NOMO-1 treated with DMSO at 0.1 percent for 48 hours (cell line): ENCODE measurements around the gene PSMA3.
"Not testable (repeated sequence)": the region's sequence is repeated elsewhere in the genome, so short reads cannot be mapped to it uniquely, and the experiment has no call there.

Source experiments
- DNase-seq: peaks from one replicate; lab custom pipeline; 2025; ENCODE audit not compliant: unreplicated experiment; lab: John Stamatoyannopoulos, UW

Gene PSMA3

DNA sequence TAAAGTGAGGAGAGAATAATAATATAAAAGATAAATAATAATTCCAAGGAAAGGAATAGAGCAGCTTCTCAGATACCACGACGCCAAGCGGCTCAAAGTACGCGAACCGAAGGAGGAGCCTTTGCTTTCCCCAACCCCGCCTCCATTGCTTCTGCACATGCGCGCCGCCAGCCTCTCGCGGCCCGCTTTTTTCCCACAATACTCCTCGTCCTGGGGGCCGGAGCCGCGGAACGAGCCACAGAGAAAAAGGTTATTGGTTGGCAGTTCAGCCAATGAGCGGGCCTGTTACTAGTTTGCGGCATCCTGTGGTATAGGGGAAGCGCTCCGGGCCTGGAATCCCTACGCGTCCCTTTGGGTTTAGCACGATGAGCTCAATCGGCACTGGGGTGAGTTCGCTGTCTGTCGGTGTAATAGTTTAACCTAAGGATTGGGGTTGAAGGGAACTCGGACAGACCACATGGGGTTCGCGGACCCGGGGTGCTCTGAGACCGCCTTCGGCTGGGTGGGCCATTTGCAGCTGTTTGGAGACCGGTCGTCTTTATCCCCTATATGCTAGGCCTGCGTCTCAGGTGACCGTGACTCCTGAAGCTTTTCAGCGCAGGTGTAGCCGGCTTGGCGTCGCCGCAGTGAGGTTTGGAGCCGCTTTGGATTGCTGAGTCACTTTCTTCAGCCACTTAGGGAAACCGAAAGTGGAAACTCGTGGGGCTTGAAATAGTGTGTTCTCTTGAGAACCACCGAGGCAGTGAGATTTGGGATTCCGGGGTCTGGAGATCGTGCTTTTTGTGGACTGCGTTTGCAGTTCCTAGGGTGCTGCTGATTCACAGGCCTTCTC, at the start of gene PSMA3:
Gene PSMA3 (plus strand): TSS at position 288 of the 832 bp plus-strand sequence. CDS start 78 bp downstream, at position 366.
- DNase-seq = peak; percentile 98

DNA sequence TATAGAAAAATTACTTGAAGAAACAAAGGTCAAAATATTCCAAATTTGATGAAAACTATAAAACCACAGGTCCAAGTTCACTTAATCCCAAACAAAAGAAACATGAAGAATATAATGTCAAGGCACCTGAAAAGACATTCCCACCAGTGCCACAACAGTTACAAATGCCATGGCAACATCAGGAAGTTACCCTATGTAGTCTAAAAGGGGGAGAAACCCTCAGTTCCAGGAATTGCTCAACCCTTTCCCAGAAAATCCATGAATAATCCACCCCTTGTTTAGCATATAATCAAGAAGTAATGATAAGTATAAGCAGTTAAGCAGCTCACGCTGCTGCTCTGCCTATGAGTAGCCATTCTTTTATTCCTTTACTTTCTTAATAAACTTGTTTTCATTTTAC, 48.4 kb upstream of the PSMA3 start:
- DNase-seq = no peak

DNA sequence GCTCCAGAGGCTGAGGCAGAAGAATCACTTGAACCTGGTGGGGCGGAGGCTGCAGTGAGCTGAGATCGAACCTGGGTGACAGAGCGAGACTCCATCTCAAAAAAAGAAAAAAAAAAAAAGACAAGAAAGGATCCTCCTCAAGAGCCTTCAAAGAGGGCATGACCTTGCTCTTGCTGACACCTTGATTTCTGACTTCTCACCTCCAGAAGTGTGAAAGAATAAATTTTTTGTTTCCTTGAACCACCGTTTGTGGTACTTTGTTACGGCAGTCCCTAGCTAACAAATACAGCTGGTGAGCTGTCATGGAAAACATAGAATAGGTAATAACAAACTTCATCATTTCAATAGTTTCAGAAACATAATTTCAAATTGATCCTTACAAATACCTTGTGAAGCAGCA, 46.6 kb upstream of the PSMA3 start:
- DNase-seq = no peak

DNA sequence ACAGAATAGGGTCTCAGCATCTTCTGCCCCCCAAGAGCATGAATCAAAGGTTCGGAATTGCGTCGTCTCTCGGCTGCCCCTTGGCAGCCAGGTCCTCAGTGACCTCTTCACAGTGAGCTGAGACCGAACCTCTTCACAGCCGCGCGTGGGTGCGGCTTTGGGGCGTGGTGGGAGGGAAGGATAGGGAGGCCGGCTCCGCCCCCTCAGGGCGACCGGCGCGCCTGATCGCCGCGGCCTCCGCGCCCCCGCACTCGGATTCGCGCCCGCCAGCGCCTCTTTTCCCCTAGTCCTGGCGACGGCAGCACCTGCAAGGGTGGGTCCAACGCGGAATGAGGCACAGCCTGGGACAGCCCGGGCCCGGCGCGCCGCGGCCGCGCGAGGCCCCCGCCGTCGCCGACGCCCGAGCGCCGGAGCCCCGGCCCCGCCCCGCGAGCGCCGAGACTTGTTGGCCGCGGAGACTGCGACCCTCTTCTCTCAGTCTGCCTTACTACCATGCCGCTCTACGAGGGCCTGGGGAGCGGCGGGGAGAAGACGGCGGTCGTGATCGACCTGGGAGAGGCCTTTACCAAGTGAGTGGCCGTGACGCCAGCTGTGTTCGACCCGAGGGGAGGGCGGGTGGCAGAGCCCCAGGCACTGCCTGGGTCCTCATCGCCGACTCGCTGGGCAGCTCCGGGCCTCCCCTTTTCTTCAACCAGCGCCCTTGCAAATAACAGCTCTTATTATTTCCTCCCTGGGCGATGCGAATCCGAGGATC, 44.7 kb upstream of the PSMA3 start, which contains the start of gene ACTR10:
Gene ACTR10 (plus strand): TSS at position 424 of the 754 bp plus-strand sequence. CDS start 69 bp downstream, at position 493.
- DNase-seq = peak; percentile 67

DNA sequence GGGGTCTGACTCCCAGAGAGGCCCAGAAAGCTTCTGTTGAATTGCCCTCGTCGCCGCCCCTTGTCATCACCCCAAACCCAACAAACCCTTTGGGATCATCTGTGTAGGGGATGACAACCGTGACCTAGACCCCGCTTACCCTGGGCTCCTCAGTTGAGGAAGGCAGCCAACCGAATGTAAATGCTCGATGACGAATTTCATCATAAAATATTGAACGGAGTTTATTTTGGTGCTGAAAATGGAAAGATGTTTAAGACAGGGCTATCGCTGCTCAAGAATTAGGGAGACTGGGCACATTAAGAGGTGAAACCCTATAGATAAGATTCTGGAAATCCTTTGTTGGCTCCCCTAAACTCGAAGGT, 44.2 kb upstream of the PSMA3 start:
- no peak for DNase-seq

DNA sequence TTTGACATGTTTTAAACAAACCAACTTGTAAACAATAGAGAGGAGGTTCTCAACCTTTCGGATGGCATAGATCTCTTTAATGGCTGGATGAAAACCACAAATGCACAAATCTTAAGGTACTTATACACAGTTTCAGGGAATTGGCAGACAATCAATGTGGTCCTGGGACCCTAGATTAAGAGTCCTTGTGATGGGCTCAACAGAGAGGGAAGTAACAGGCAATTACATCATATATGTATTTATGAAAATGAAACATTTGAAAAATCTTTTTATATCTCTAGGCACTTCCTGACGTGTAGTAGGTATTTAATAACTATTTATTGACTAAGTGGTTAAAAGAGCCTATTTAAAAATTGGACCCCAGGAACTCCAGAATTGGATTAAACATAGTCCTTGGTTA, 43.8 kb upstream of the PSMA3 start:
- peak; percentile 43 for DNase-seq

DNA sequence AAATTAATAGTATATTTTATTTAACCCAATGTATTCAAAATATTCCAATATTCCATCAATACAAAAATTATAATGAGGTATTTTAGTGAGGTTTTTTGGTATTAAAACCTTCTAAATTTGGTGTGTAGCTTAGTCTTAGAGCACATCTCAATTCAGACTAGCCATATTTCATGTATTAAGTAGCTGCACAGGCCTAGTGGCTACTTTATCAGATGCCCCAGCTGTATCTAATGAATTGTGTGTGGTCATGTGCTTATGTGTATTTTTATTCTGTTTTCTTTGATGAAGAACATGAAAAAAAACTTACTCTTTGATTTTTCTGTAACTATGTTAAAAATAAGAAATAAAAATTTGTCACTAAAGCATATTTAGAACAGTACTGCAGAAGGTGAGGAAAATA, 31.5 kb upstream of the PSMA3 start:
- DNase-seq = no peak

DNA sequence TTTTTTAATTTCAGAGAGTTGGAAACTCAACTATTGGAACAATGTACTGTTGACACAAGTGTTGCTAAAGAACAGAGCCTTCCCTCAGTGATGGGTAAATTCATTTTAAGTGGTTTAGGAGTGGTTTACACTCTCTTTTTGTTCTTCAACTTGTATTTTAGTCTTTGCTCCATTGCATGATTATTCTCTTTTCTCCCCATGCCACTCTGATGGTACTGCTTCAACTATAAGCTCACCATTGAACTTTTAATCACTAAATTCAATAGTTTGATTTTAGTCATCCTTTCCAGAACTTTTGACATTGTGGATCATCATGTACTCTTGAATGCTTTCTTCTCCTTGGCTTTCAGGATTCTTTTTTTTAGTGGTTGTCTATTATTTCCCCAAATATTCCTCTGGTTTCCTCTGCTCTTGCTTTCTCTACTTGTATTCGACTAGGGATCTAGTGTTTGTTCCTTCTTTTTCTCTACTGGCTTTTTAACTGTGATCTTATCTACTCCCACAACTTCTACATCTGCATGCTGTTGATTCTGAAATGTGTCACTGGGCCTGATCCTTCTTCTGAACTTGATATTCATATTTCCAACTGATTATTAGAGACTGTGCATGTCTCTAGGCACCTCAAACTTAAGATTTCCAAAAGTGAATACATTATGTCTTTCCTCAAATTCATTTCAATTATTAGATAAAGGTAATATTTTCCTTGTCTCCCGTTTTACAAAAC, 29.3 kb upstream of the PSMA3 start:
- DNase-seq = no peak

DNA sequence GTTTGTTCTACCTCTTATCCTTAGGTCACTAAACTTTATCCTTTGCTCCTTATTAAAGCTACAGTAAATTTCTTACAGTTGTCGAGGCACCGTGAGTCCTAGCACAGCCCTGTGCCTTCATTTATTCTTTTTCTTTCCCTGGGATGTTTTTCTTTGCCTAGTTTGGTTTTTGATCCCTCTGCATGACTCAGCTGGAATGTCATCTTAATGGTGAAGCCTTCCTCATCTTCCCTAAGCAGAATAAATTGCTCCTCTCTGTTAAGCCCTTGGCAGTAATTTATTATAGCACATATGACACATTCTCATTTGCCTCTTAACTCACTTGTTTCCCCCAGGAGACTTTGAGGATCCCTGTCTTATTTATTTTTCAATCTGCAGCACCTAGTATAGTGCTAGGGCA, 28.1 kb upstream of the PSMA3 start:
- no peak for DNase-seq

DNA sequence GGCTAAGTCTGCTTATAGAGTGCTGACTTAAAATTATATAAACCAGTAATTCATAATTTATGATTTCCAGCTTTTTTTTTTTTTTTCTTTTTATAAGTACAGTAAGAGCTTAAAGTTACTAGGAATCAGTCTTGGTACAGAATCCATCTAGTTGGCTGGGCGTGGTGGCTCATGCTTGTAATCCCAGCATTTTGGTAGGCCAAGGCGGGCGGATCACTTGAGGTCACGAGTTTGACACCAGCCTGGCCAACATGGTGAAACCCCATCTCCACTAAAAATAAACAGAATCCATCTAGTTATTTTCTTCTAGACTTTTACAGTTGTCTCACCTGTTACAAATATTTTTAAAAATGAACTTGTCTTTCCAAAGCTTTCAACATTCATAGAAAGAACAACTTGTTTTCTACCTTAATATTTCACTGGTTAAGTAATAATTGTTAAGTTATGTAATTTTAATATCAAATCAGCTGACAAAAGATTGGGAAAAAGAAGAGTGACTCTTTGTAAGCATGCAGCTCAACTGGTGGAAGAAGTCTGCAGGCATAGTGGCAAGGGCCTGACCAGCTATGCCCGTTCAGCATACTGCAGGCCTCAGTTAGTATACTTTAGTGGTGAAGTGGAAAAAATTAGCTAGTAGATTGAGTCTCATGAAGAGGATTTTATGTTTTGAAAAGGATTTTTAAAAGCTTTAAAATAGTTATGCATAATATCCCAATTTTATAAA, 17.4 kb upstream of the PSMA3 start:
- DNase-seq = no peak

DNA sequence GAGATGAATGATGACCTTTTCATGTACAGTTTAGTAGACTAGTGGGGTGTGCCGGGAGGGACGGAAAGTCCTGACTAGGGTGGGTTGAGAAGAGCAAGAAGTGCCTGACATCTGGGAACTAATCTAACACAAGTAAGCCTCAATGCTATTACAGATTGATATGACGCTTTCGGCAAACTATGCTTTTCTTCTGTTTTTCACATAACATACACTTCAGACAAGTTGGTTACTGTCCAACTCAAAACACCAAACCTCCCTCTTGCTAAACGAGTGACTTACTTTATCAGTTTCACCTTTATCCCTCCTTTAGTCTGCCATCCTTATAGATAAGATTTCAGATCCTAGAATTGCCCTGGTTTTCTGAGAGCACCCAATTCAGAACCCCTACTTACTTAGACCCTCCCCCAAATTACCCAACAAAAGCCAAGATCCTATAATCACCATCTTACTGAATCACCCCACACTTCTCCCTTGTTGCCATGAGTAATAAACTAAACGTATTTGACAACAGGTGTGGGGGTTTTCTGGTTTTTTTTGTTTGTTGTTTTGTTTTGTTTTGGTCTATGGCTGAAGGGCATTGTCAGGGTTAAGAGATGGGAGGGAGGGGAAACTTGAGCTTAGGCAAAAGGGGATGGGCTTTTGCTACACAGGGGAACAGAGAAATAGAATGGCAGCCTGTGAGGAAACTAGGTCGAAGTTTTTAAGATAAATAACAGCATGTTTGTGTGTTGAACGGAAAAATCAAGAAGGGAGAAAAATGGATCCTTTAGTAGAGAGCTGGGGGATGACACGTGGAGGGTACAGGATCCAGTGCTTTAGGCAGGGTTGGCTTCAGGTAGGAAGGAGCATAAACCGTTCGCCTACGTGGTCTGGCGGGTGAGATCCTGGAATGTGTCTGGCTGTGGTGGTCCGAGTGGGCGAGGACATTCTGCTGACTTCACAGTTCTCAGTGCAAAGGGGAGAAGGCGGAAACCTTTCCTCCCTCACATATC, 6.1 kb upstream of the PSMA3 start:
- DNase-seq = no peak

DNA sequence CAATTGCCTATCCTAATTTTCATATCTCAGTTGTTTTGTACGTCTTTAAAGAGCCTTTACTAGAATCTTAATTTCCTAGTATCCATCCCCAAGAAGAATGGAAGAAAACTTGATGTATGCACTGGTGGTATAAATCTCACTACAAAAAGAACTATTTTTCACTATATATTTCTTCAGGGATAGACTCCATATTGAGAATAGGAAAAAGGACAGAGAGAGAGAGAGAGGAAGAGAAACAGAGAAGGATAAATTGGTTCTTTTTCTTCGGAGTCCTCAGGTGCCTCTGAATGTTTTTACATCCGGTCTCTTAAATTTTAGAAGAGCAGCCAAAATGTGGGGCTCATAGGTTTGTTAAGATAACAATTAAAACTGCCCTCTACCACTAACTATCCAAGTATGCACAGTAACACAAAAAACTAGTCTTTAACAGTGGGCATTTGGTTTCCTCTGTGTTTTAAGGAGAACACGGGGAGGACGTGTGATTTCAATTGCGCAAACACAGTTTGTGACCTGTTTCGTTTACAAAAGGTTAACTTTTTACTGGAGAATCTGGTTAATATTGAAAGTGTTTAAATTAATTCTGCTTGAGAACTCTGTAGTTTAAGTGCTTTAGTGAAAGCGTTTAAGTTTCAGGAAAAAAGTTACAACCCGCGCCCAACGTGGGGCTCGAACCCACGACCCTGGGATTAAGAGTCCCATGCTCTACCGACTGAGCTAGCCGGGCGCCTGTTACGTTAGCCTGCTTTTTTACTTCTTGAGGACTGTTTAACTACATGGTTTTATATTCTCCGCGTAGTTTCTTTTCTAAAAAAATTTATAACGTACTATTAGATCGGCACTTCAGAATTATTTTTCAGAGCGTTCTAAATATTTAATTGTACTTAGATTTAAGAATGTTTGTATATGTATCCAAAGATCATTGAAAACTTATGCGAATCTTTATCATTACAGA, 5.1 kb upstream of the PSMA3 start:
- DNase-seq = peak; percentile 51

DNA sequence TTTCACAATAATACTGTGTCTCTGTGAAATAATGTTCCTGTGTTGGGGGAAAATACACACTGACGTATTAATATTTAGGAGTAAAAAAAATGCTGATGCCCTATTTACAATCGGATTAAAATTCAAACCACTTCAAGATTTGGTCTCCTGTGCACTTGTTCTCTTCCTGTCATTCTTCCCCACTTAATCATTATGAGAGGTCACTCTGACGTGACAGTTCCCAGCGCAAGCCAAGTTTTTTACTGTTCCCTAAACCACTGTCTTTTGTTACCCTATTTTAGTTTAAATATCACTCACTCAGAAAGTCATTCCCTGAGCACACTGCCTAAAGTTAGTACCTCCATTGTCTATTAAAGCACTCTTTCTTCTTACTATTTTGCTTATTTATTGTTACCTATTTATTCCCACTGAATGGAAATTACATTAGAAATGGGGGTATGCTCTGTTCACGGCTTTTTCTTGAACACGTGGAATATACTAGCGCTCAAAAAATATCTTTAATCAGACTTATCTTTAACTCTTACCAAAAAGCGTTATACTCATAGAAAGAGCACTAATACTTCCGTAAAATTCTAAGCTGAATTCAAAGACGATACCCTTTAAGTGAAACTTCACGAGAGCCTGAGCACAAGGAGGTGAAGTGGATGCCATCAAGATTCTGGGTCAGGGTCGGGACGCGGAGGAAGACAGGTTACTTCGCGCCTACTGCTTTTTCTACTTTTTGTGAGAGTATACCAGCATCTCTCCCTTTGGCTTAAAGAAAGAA, 670 bp upstream of the PSMA3 start:
- DNase-seq = peak; percentile 80

DNA sequence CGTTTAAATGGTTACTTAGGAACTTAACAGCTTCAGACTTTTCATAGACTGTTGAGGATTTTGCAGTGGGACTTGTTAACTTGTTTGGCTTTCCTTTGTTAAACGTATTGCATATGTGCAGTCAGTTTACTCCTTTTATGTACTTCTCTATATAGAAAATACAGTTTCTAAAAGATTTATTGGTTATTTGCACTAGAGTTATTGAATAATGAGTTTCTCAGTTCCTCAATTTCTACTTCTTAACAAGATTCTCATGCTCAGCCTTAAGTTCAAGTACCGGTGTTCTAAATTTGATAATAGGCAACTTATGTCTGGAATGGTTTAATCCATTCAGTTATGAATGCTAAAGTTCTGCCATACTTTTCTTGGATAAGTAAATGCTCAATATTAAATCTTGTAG, 919 bp downstream of the PSMA3 start:
- peak; percentile 16 for DNase-seq

DNA sequence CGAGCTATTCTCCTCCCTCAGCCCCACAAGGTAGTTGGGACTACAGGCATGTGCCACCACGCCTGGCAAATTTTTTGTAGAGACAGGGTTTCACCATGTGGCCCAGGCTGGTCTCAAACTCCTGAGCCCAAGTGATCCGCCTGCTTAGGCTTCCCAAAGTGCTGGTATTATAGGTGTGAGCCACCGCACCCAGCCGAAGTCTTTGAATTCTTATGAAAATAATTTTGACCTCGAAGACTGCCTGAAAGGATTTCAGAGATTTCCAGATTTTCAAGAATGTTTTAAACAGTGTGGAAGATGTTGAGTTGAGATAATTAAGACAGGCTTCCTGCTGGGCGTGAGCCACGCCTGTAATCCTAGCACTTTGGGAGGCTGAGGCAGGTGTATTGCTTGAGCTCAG, 5.0 kb downstream of the PSMA3 start:
- DNase-seq = no peak

DNA sequence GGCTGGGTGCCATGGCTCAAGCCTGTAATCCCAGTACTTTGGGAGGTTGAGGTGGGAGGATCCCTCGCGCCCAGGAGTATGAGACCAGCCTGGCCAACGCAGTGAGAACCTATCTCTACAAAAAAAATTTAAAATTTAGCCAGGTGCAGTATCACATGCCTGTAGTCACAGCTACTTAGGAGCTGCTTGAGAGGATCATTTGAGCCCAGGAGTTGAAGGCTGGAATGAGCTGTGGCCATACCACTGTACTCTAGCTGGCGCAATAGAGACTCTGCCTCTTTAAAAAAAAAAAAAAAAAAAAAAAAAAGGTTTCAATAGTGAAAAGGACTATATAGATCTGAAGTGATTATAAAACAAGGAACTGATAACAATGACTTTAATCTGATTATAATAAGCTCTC, 13.5 kb downstream of the PSMA3 start:
- DNase-seq = no peak

DNA sequence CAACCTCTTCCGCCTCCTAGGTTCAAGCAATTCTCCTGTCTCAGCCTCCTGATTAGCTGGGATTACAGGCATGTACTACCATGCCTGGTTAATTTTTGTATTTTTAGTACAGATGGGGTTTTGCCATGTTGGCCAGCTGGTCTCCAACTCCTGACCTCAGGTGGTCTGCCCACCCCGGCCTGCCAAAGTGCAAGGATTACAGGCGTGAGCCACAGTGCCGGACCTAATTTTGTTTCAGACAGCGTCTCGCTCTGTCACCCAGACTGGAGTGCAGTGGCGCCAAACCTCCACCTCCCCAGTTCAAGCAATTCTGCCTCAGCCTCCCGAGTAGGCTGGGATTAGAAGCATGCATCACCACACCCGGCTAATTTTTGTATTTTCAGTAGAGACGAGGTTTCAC, 17.4 kb downstream of the PSMA3 start:
- not testable (repeated sequence) for DNase-seq

DNA sequence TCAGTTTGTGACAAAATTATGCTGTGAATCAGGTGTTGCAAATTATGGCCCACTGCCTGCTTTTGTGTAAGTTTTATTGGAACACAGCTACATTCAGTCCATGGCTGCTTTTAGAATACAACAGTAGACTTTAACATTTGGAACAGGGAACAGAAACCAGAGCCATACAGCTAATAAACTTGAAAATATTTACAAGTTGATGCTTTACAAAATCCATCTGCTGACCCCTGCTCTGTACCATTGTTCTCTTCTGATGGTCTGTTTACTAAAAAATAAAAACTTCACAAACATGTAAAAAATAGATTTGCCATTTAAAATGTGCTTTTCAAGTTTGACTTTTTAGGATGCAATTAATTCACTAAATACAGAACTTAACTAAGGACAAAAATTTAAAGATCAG, 20.8 kb downstream of the PSMA3 start:
- DNase-seq = no peak
